BLaER1 treated with 17β-estradiol and CSF1 and Interleukin-3, amounts not matched to agents 10 nM and 100 nM (cell line): ENCODE measurements around the gene SOX2.

Experiments used
- H3K27ac ChIP-seq, 11 experiments: shearing (Covaris generic); formaldehyde crosslinking; 2 replicates each; pipeline ENCODE4 v1.8.1; 2022
- H3K27me3 ChIP-seq, 11 experiments: shearing (Covaris generic); formaldehyde crosslinking; 2 replicates each; pipeline ENCODE4 v1.8.1; 2022
- H3K36me3 ChIP-seq, 11 experiments: shearing (Covaris generic); formaldehyde crosslinking; 2 replicates each; pipeline ENCODE4 v1.8.1; 2022
- H3K4me1 ChIP-seq, 10 experiments: shearing (Covaris generic); formaldehyde crosslinking; 2 replicates each; pipeline ENCODE4 v1.8.1; 2022
- H3K4me2 ChIP-seq, 11 experiments: shearing (Covaris generic); formaldehyde crosslinking; 2 replicates each; pipeline ENCODE4 v1.8.1; 2022
- H3K4me3 ChIP-seq, 10 experiments: shearing (Covaris generic); formaldehyde crosslinking; 2 replicates each; pipeline ENCODE4 v1.8.1; 2022
- H3K9ac ChIP-seq, 11 experiments: shearing (Covaris generic); formaldehyde crosslinking; 2 replicates each; pipeline ENCODE4 v1.8.1; 2022
- H3K9me3 ChIP-seq, 11 experiments: shearing (Covaris generic); formaldehyde crosslinking; replicated peaks in 1 of 11; 2 replicates each; pipeline ENCODE4 v1.8.1; 2022
- H4K20me1 ChIP-seq, 11 experiments: shearing (Covaris generic); formaldehyde crosslinking; 2 replicates each; pipeline ENCODE4 v1.8.1; 2022
- Cebpa-rat ChIP-seq, 11 experiments: shearing (Covaris generic); IDR thresholded peaks; 2 replicates each; pipeline ENCODE4 v1.8.1; 2022

Gene SOX2

GRCh38 chr3:181711325-181712135 lies at the start of gene SOX2:
TSS of gene SOX2 (plus strand) at chr3:181711925. CDS start at chr3:181712361, 436 bp downstream.
- H4K20me1 ChIP-seq, result peaks cover 0 to 68% (median 10%) of the 10 kb centered on the region in 11 experiments; a peak in 13 of 22 replicates
- H3K4me2 ChIP-seq, result peak within 1 kb of the TSS in 2 of 11 experiments; percentile 31 to 58; a peak in 3 of 22 replicates
- no peaks in the 10 kb centered on the region for H3K36me3 ChIP-seq
- no peak within 1 kb of the TSS for H3K9ac ChIP-seq
- H3K9me3 ChIP-seq, result peaks cover 10 to 15% (median 11%) of the 10 kb centered on the region in 11 experiments; a peak in 21 of 22 replicates
- TF ChIP-seq Cebpa-rat (IDR thresholded peaks at IDR 0.05), result no peak
- H3K27ac ChIP-seq, result no peak within 1 kb of the TSS
- 0 out of 20 replicates have a peak within 1 kb of the TSS, but pooled peaks of 1 of the 10 experiments have one; percentile 6 for H3K4me3 ChIP-seq
- H3K27me3 ChIP-seq, result peaks cover 99 to 100% (median 100%) of the 10 kb centered on the region in 11 experiments
- peaks cover 0 to 12% (median 5%) of the 10 kb centered on the region in 10 experiments; a peak in 9 of 20 replicates for H3K4me1 ChIP-seq

- H3K9me3 ChIP-seq, result peaks cover 5 to 7% (median 6%) of the 10 kb centered on the region in 11 experiments; a peak in 18 of 22 replicates
- H4K20me1 ChIP-seq, result no peaks in the 10 kb centered on the region
- TF ChIP-seq Cebpa-rat (IDR thresholded peaks at IDR 0.05), result no peak
- H3K4me3 ChIP-seq, result no peak overlapping the region
- no peak overlapping the region for H3K9ac ChIP-seq
- no peaks in the 10 kb centered on the region for H3K36me3 ChIP-seq
- no peak overlapping the region for H3K4me2 ChIP-seq
- no peak overlapping the region for H3K27ac ChIP-seq
- no peaks in the 10 kb centered on the region for H3K4me1 ChIP-seq
- no peaks in the 10 kb centered on the region for H3K27me3 ChIP-seq
Measured at GRCh38 chr3:181683563-181683962, 28.2 kb upstream of the SOX2 start.

DNA sequence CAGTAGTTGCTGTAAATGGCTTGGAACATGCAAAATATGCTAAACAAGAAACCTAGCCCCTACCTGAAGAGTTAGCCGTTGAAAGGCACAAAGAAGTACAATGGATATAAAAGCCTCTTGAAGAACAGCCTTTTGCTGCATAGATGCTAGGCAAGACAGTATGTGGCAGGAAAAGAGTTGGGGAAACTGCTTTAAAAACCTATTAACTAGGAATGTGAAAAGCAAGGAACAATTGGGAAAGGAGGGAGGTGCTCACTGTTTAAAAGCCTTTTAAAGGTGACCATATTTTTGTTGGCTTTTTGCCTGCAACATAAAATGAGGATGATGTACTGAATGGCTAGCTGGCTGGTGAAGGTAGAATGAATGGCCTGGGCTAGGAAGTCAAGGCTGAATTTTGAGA lies 24.5 kb upstream of the SOX2 start:
- Histone ChIP-seq H3K4me1 (no peaks in the 10 kb centered on the region), H3K36me3 (no peaks in the 10 kb centered on the region), H3K4me2 (no peak overlapping the region), H4K20me1 (no peaks in the 10 kb centered on the region), H3K4me3 (no peak overlapping the region), H3K27ac (no peak overlapping the region), H3K9ac (no peak overlapping the region), H3K27me3 (no peaks in the 10 kb centered on the region), H3K9me3 (no peaks in the 10 kb centered on the region)
- no peak for TF ChIP-seq Cebpa-rat (IDR thresholded peaks at IDR 0.05)

DNA sequence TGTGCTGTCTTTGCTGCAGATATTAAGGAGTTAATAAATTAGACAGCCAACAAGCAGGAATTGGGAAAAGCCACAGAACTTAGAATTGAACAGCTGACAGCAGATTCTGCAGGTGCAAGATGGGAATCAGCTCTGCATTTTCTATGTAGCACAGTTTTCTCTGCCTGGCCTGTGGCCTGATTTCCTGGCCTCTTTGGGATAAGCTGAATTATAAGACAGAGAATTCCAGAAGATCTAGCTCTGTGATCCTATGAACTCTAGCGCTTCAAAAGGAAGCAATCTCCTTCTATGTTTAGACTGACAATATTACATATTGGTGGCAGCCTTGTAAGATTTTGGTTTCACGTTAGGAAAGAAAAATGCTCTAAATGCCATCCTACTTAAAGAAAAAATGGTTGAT lies 24.0 kb upstream of the SOX2 start:
- Histone ChIP-seq H3K4me2 (no peak overlapping the region), H3K4me1 (no peaks in the 10 kb centered on the region), H4K20me1 (no peaks in the 10 kb centered on the region), H3K4me3 (no peak overlapping the region), H3K36me3 (no peaks in the 10 kb centered on the region), H3K9ac (no peak overlapping the region), H3K9me3 (no peaks in the 10 kb centered on the region), H3K27ac (no peak overlapping the region), H3K27me3 (no peaks in the 10 kb centered on the region)
- no peak for TF ChIP-seq Cebpa-rat (IDR thresholded peaks at IDR 0.05)

DNA sequence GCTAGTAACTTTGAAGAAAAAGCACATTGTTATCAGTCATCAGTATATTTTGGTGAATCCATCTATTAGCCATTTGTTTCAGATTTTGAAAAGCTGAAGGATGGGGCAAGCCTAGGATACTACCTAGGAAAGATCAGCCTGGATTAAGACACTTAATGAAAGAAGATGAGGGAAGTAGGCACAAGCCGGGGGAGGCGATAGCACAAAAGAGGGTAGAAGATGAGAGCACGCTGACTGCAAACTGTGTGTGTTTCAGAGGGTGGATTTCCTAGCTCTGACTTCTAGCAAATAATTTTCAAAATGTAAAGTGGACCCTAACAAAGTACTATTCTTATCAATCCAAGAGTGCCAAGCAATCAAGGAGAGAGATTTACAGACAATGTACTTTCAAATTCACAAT lies 22.2 kb upstream of the SOX2 start:
- Histone ChIP-seq H3K4me1 (no peaks in the 10 kb centered on the region), H3K4me2 (no peak overlapping the region)
- no peak for TF ChIP-seq Cebpa-rat (IDR thresholded peaks at IDR 0.05)

GRCh38 chr3:181690769-181691168 lies 21.0 kb upstream of the SOX2 start:
- Histone ChIP-seq H3K9ac (no peak overlapping the region), H3K27me3 (peaks cover 0 to 11% (median 4%) of the 10 kb centered on the region in 11 experiments; a peak in 14 of 22 replicates), H3K36me3 (no peaks in the 10 kb centered on the region), H3K4me2 (no peak overlapping the region), H4K20me1 (no peaks in the 10 kb centered on the region), H3K4me3 (no peak overlapping the region), H3K4me1 (no peaks in the 10 kb centered on the region), H3K27ac (no peak overlapping the region), H3K9me3 (peaks cover 8 to 11% (median 10%) of the 10 kb centered on the region in 11 experiments; a peak in 20 of 22 replicates)
- no peak for TF ChIP-seq Cebpa-rat (IDR thresholded peaks at IDR 0.05)

More for the DNA sequence above, 22.2 kb upstream of the SOX2 start:
- Histone ChIP-seq H4K20me1 (no peaks in the 10 kb centered on the region), H3K9me3 (no peaks in the 10 kb centered on the region), H3K4me3 (no peak overlapping the region), H3K27me3 (no peaks in the 10 kb centered on the region), H3K36me3 (no peaks in the 10 kb centered on the region), H3K27ac (no peak overlapping the region), H3K9ac (no peak overlapping the region)

GRCh38 chr3:181691901-181692300 lies 19.8 kb upstream of the SOX2 start:
- Histone ChIP-seq H3K9ac (no peak overlapping the region), H3K4me2 (no peak overlapping the region), H3K36me3 (no peaks in the 10 kb centered on the region), H4K20me1 (no peaks in the 10 kb centered on the region), H3K27ac (no peak overlapping the region), H3K4me3 (no peak overlapping the region), H3K27me3 (peaks cover 10 to 22% (median 15%) of the 10 kb centered on the region in 11 experiments; a peak in 21 of 22 replicates), H3K9me3 (peaks cover 12 to 22% (median 19%) of the 10 kb centered on the region in 11 experiments; a peak in 21 of 22 replicates), H3K4me1 (no peaks in the 10 kb centered on the region)
- TF ChIP-seq Cebpa-rat (IDR thresholded peaks at IDR 0.05), result no peak

- no peak for TF ChIP-seq Cebpa-rat (IDR thresholded peaks at IDR 0.05)
- peaks cover 12 to 25% (median 19%) of the 10 kb centered on the region in 11 experiments; a peak in 21 of 22 replicates for H3K9me3 ChIP-seq
- no peak overlapping the region for H3K4me2 ChIP-seq
- no peaks in the 10 kb centered on the region for H3K36me3 ChIP-seq
- H4K20me1 ChIP-seq, result no peaks in the 10 kb centered on the region
- peaks cover 12 to 28% (median 21%) of the 10 kb centered on the region in 11 experiments; a peak in 21 of 22 replicates for H3K27me3 ChIP-seq
- H3K4me3 ChIP-seq, result no peak overlapping the region
- no peak overlapping the region for H3K9ac ChIP-seq
- H3K27ac ChIP-seq, result no peak overlapping the region
- H3K4me1 ChIP-seq, result no peaks in the 10 kb centered on the region
Measured at GRCh38 chr3:181692311-181693145, 19.2 kb upstream of the SOX2 start.

DNA sequence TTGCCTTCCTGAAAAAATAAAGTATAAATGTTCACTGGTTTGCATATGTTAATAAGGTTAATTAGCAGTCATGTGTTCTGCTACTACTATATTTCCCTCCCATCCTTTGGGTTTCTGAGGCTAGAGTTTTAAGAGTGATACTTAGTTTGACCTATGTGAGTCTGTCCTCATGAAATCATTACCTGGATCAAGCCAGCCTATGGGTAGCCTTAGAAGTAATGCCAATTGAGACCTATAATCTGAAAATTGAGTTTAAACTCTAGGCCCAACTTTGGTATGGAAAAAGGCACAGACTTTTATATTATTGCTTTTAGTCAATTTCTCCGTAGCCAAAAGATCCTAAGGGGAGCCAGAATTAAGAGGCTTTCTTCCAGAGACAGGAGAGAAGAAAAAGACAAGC lies 18.4 kb upstream of the SOX2 start:
- Histone ChIP-seq H3K9me3 (peaks cover 12 to 25% (median 19%) of the 10 kb centered on the region in 11 experiments; a peak in 21 of 22 replicates), H3K9ac (no peak overlapping the region), H3K27ac (no peak overlapping the region), H3K4me2 (no peak overlapping the region), H3K36me3 (no peaks in the 10 kb centered on the region), H3K4me1 (no peaks in the 10 kb centered on the region), H4K20me1 (no peaks in the 10 kb centered on the region), H3K4me3 (no peak overlapping the region), H3K27me3 (peaks cover 18 to 36% (median 29%) of the 10 kb centered on the region in 11 experiments)
- no peak for TF ChIP-seq Cebpa-rat (IDR thresholded peaks at IDR 0.05)
